NCI-H2196 (cell line): ENCODE measurements around the gene NUP107.

Source experiments
- DNase-seq: peaks from one replicate; lab custom pipeline; 2025; ENCODE audit not compliant: unreplicated experiment; lab: John Stamatoyannopoulos, UW

Gene NUP107

GRCh38 chr12:68794653-68795251, 108.0 kb downstream of the NUP107 start:
- no peak for DNase-seq
